Testis (tissue), 2 donors: ENCODE data around the gene ARFGEF3.

Experiments used
- CTCF ChIP-seq, 3 experiments: fragments of 450-650 bp in 2 of 3; fragments of 200-600 bp in 1 of 3; sonication (generic) in 1 of 3; IDR thresholded peaks; one replicate each; pipeline ENCODE4 v1.5.1; 2016 to 2019; ENCODE audit warnings: antibody characterized with exemption in 3 of 3, mild to moderate bottlenecking in 2 of 3, moderate library complexity in 1 of 3
- POLR2A ChIP-seq: fragments of 450-650 bp; IDR thresholded peaks from one replicate; pipeline ENCODE4 v1.6.1; 2017; ENCODE audit warnings: antibody characterized with exemption, mild to moderate bottlenecking, moderate library complexity

- no peak for TF ChIP-seq CTCF (IDR thresholded peaks at IDR 0.05)
- no peak for TF ChIP-seq POLR2A
Observed at GRCh38 chr6:138334963-138335362, 173.2 kb downstream of the ARFGEF3 start.
